Measurements from ENCODE around the gene FIZ1. TPM values are rescaled to one million over a fixed set of nuclear protein-coding genes. Genes with fewer than 3 reads are reported as not detected.

FIZ1 gene
- total and polyA plus RNA-seq, 2 experiments from 2014 or later: 12.8 to 18.7 TPM

- Histone ChIP-seq H3K4me1 (ENCODE audit: low read depth) (peaks cover 19% of the 10 kb centered on the region), H3K9me3 (ENCODE audit: low read depth) (no peaks in the 10 kb centered on the region), H3K36me3 (no peaks in the 10 kb centered on the region), H3K4me3 (peak overlapping the region; percentile 95), H3K27ac (no peak overlapping the region), H3K27me3 (no peaks in the 10 kb centered on the region)
- DNase-seq (ENCODE audit: low read depth in 1 of 2, low spot score in 1 of 2): no peak
- no peak for TF ChIP-seq CTCF (IDR thresholded peaks at IDR 0.05; ENCODE audit: low read depth, low read length)
Measured at GRCh38 chr19:55644842-55645511, 45.7 kb upstream of the FIZ1 start.

GRCh38 chr19:55644191-55644833 lies 45.0 kb upstream of the FIZ1 start:
- Histone ChIP-seq H3K4me3 (peak overlapping the region; percentile 95), H3K27ac (peak overlapping the region; percentile 91), H3K36me3 (no peaks in the 10 kb centered on the region), H3K4me1 (ENCODE audit: low read depth) (peaks cover 19% of the 10 kb centered on the region), H3K9me3 (ENCODE audit: low read depth) (no peaks in the 10 kb centered on the region), H3K27me3 (no peaks in the 10 kb centered on the region)
- TF ChIP-seq CTCF (IDR thresholded peaks at IDR 0.05; ENCODE audit: low read depth, low read length): no peak
- no peak for DNase-seq (ENCODE audit: low read depth in 1 of 2, low spot score in 1 of 2)

GRCh38 chr19:55643887-55644176 lies 44.5 kb upstream of the FIZ1 start:
- Histone ChIP-seq H3K27ac (peak overlapping the region; percentile 91), H3K27me3 (no peaks in the 10 kb centered on the region), H3K9me3 (ENCODE audit: low read depth) (no peaks in the 10 kb centered on the region), H3K36me3 (no peaks in the 10 kb centered on the region), H3K4me3 (peak overlapping the region; percentile 95), H3K4me1 (ENCODE audit: low read depth) (peaks cover 19% of the 10 kb centered on the region)
- no peak for TF ChIP-seq CTCF (IDR thresholded peaks at IDR 0.05; ENCODE audit: low read depth, low read length)
- DNase-seq (ENCODE audit: low read depth in 1 of 2, low spot score in 1 of 2): no peak

- Histone ChIP-seq H3K27ac (peak within 1 kb of the TSS; percentile 91), H3K9me3 (ENCODE audit: low read depth) (no peaks in the 10 kb centered on the region), H3K4me1 (ENCODE audit: low read depth) (peaks cover 19% of the 10 kb centered on the region), H3K27me3 (no peaks in the 10 kb centered on the region), H3K36me3 (no peaks in the 10 kb centered on the region), H3K4me3 (peak within 1 kb of the TSS; percentile 95)
- peak; percentile 83 to 85 for DNase-seq (ENCODE audit: low read depth in 1 of 2, low spot score in 1 of 2)
- TF ChIP-seq CTCF (IDR thresholded peaks at IDR 0.05; ENCODE audit: low read depth, low read length): no peak
Measured at GRCh38 chr19:55643003-55643886, 43.9 kb upstream of the FIZ1 start, which contains the start of gene ZNF581. Gene ZNF581, plus strand, starts transcription at chr19:55643649. Its CDS starts 923 bp downstream, at chr19:55644572.

GRCh38 chr19:55642153-55643002 lies 43.1 kb upstream of the FIZ1 start:
- peaks cover 18% of the 10 kb centered on the region for H3K4me1 ChIP-seq (ENCODE audit: low read depth)
- TF ChIP-seq CTCF (IDR thresholded peaks at IDR 0.05; ENCODE audit: low read depth, low read length): no peak
- H3K36me3 ChIP-seq: no peaks in the 10 kb centered on the region
- H3K27me3 ChIP-seq: no peaks in the 10 kb centered on the region
- H3K27ac ChIP-seq: peak overlapping the region; percentile 91
- H3K9me3 ChIP-seq (ENCODE audit: low read depth): no peaks in the 10 kb centered on the region
- peak; percentile 39 to 50 for DNase-seq (ENCODE audit: low read depth in 1 of 2, low spot score in 1 of 2)
- peak overlapping the region; percentile 95 for H3K4me3 ChIP-seq
